Measurements from ENCODE around the gene ITPK1. TPM values are rescaled to one million over a fixed set of nuclear protein-coding genes. Genes with fewer than 3 reads are reported as not detected.
"Not testable (repeated sequence)": the region's sequence is repeated elsewhere in the genome, so short reads cannot be mapped to it uniquely, and the experiment has no call there.

ITPK1 gene
- total RNA-seq, 1 experiment from 2014 or later = 38.5 TPM

GRCh38 chr14:93137864-93138263 is 22.1 kb upstream of the ITPK1 start:
- Histone ChIP-seq H3K36me3 (ENCODE audit: insufficient read depth, low read length, poor library complexity, severe bottlenecking) (no peaks in the 10 kb centered on the region), H3K27me3 (replicated peaks; ENCODE audit: insufficient read depth, low read depth, low read length, poor library complexity) (no peaks in the 10 kb centered on the region), H3K9me3 (ENCODE audit: low read depth, low read length, poor library complexity, severe bottlenecking) (no peaks in the 10 kb centered on the region), H3K27ac (ENCODE audit: low read depth, low read length, poor library complexity, severe bottlenecking) (no peak overlapping the region), H3K4me1 (ENCODE audit: insufficient read depth, low read length, poor library complexity, severe bottlenecking) (no peaks in the 10 kb centered on the region), H3K4me3 (ENCODE audit: low read depth, low read length, poor library complexity, severe bottlenecking) (no peak overlapping the region)
- no TSS peak for BruUV-seq (replicated peaks)
- POLR2A ChIA-PET (ENCODE audit: low non-redundant PET) = no interaction called here
- TF ChIP-seq EZH2 (IDR thresholded peaks at IDR 0.05; ENCODE audit: borderline replicate concordance, low read depth, low read length, poor library complexity, severe bottlenecking) = no peak
- TF ChIP-seq CTCF (conservative IDR thresholded peaks at IDR 0.05; ENCODE audit: low read depth, low read length) = no peak
- intact Hi-C loops (cut with micrococcal nuclease; ENCODE audit: unreplicated experiment) = no loop called here
- CTCF ChIA-PET = interaction anchor here (1.4 kb wide), 1 partner anchor 25 kb away, joined by 5 read pairs; no protein-coding TSS in a partner anchor
- no peak for DNase-seq (ENCODE audit: low spot score)

- POLR2A ChIA-PET (ENCODE audit: low non-redundant PET); CTCF ChIA-PET; H3K9me3 ChIP-seq (ENCODE audit: low read depth, low read length, poor library complexity, severe bottlenecking); H3K4me1 ChIP-seq (ENCODE audit: insufficient read depth, low read length, poor library complexity, severe bottlenecking); BruUV-seq (replicated peaks); H3K4me3 ChIP-seq (ENCODE audit: low read depth, low read length, poor library complexity, severe bottlenecking); H3K27me3 ChIP-seq (replicated peaks; ENCODE audit: insufficient read depth, low read depth, low read length, poor library complexity); intact Hi-C loops (cut with micrococcal nuclease; ENCODE audit: unreplicated experiment); H3K36me3 ChIP-seq (ENCODE audit: insufficient read depth, low read length, poor library complexity, severe bottlenecking); DNase-seq (ENCODE audit: low spot score); H3K27ac ChIP-seq (ENCODE audit: low read depth, low read length, poor library complexity, severe bottlenecking): not testable (repeated sequence)
Observed at GRCh38 chr14:93136508-93136907, 20.8 kb upstream of the ITPK1 start.

DNA sequence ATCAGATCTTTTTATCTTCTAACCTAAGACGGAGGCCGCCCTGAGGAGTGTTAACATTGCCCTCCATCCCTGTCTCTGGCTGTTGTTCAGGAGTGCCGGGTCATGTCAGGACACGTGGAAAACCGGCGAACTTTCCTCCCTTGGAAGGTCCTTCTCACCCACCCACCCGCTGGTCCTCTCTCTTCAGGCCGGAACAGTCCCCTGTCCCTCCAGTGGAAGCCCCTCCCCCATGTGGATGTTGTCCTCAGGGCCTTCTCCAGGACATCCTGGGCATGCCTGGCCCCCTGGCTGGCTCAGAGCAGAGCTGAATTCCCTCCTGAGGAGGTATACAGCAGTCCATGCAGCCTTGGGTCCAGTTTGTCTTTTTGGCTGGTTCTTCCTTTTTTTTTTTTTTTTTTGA is 20.3 kb upstream of the ITPK1 start:
- Histone ChIP-seq H3K4me3 (ENCODE audit: low read depth, low read length, poor library complexity, severe bottlenecking) (no peak overlapping the region), H3K27ac (ENCODE audit: low read depth, low read length, poor library complexity, severe bottlenecking) (no peak overlapping the region), H3K9me3 (ENCODE audit: low read depth, low read length, poor library complexity, severe bottlenecking) (no peaks in the 10 kb centered on the region), H3K36me3 (ENCODE audit: insufficient read depth, low read length, poor library complexity, severe bottlenecking) (no peaks in the 10 kb centered on the region), H3K27me3 (replicated peaks; ENCODE audit: insufficient read depth, low read depth, low read length, poor library complexity) (no peaks in the 10 kb centered on the region), H3K4me1 (ENCODE audit: insufficient read depth, low read length, poor library complexity, severe bottlenecking) (no peaks in the 10 kb centered on the region)
- intact Hi-C loops (cut with micrococcal nuclease; ENCODE audit: unreplicated experiment) = no loop called here
- no peak for TF ChIP-seq CTCF (conservative IDR thresholded peaks at IDR 0.05; ENCODE audit: low read depth, low read length)
- CTCF ChIA-PET = no interaction called here
- DNase-seq (ENCODE audit: low spot score) = no peak
- POLR2A ChIA-PET (ENCODE audit: low non-redundant PET) = no interaction called here
- no TSS peak for BruUV-seq (replicated peaks)

GRCh38 chr14:93135399-93135798 is 19.7 kb upstream of the ITPK1 start:
- DNase-seq (ENCODE audit: low spot score) = no peak
- Histone ChIP-seq H3K27me3 (replicated peaks; ENCODE audit: insufficient read depth, low read depth, low read length, poor library complexity) (no peaks in the 10 kb centered on the region), H3K4me1 (ENCODE audit: insufficient read depth, low read length, poor library complexity, severe bottlenecking) (no peaks in the 10 kb centered on the region), H3K36me3 (ENCODE audit: insufficient read depth, low read length, poor library complexity, severe bottlenecking) (no peaks in the 10 kb centered on the region), H3K27ac (ENCODE audit: low read depth, low read length, poor library complexity, severe bottlenecking) (no peak overlapping the region), H3K9me3 (ENCODE audit: low read depth, low read length, poor library complexity, severe bottlenecking) (no peaks in the 10 kb centered on the region), H3K4me3 (ENCODE audit: low read depth, low read length, poor library complexity, severe bottlenecking) (no peak overlapping the region)
- intact Hi-C loops (cut with micrococcal nuclease; ENCODE audit: unreplicated experiment) = no loop called here
- POLR2A ChIA-PET (ENCODE audit: low non-redundant PET) = no interaction called here
- CTCF ChIA-PET = no interaction called here
- TF ChIP-seq EZH2 (IDR thresholded peaks at IDR 0.05; ENCODE audit: borderline replicate concordance, low read depth, low read length, poor library complexity, severe bottlenecking) = no peak
- TF ChIP-seq CTCF (conservative IDR thresholded peaks at IDR 0.05; ENCODE audit: low read depth, low read length) = no peak
- no TSS peak for BruUV-seq (replicated peaks)

Measured in A673 (cell line).